ENCODE measurements around the gene USHBP1. TPM values are rescaled to one million over a fixed set of nuclear protein-coding genes. Genes with fewer than 3 reads are reported as not detected.
A peak's percentile ranks its signal among the peaks of the same experiment; 100 is the strongest.

The USHBP1 gene
- total and polyA plus RNA-seq, 2 of the 13 experiments (the other 11 are each of a cell fraction or from before 2014, with no cell fraction given), result 0.15 to 1.5 TPM

GRCh38 chr19:17266975-17267788 is 2.6 kb upstream of the USHBP1 start, which contains the start of gene BABAM1 (continued):
- TF ChIP-seq ZNF646 (CRISPR knock-in tag; IDR thresholded peaks at IDR 0.05), result no peak
- no peak for TF ChIP-seq PHF5A (CRISPR knock-in tag; IDR thresholded peaks at IDR 0.05; ENCODE audit: low read depth, unreplicated experiment)
- peak; percentile 32; the same call in 1 of the 2 replicates for TF ChIP-seq MNT (IDR thresholded peaks at IDR 0.05)
- peak; percentile 96 for TF ChIP-seq CREM (IDR thresholded peaks at IDR 0.05)
- TF ChIP-seq CREM (CRISPR knock-in tag; IDR thresholded peaks at IDR 0.05), result no peak
- peak; percentile 83 for TF ChIP-seq NR2C2 (CRISPR knock-in tag; IDR thresholded peaks at IDR 0.05; ENCODE audit: borderline replicate concordance)
- TF ChIP-seq GATAD1 (CRISPR knock-in tag; IDR thresholded peaks at IDR 0.05), result peak; percentile 99
- TF ChIP-seq ZNF263 (CRISPR knock-in tag; IDR thresholded peaks at IDR 0.05), result no peak
- TF ChIP-seq ZKSCAN1 (IDR thresholded peaks at IDR 0.05; ENCODE audit: low read length), result no peak
- 0 out of 2 replicates have a peak, but pooled peaks have one; percentile 25 for TF ChIP-seq ZBED4 (CRISPR knock-in tag; IDR thresholded peaks at IDR 0.05; ENCODE audit: borderline replicate concordance)
- no peak for TF ChIP-seq ZNF101 (CRISPR knock-in tag; IDR thresholded peaks at IDR 0.05; ENCODE audit: borderline replicate concordance, low read depth)
- no peak for TF ChIP-seq GLMP (CRISPR knock-in tag; IDR thresholded peaks at IDR 0.05; ENCODE audit: borderline replicate concordance)
- TF ChIP-seq ZNF383 (CRISPR knock-in tag; IDR thresholded peaks at IDR 0.05; ENCODE audit: borderline replicate concordance), result no peak
- TF ChIP-seq ZNF703 (CRISPR knock-in tag; IDR thresholded peaks at IDR 0.05; ENCODE audit: borderline replicate concordance), result no peak
- TF ChIP-seq PHF21A (CRISPR knock-in tag; IDR thresholded peaks at IDR 0.05), result peak; percentile 82
- TF ChIP-seq ZNF441 (CRISPR knock-in tag; IDR thresholded peaks at IDR 0.05; ENCODE audit: borderline replicate concordance), result no peak

All from HepG2 (cell line).